NCI-H1930 (cell line): ENCODE measurements around the gene MTMR11.
"Not testable (repeated sequence)": the region's sequence is repeated elsewhere in the genome, so short reads cannot be mapped to it uniquely, and the experiment has no call there.

ENCODE experiments used
- DNase-seq, 2 experiments: peaks; one replicate each; lab custom pipeline; 2025; lab: John Stamatoyannopoulos, UW

MTMR11 gene

GRCh38 chr1:149896575-149896974 is 40.1 kb downstream of the MTMR11 start:
- DNase-seq: no peak

DNA sequence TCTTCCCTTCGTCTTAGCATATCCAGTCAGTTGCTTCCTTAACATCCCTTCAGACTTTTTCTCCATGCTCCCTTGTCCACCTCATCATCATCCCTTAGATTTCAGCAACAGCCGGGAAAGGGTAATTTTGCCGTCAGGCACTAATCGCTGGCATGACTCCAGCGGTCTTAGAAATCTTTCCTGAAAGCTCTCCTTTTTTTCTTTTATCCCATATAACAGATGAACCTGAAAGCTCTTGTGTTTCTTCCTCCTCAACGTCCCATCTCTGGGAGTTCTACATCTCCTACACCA is 47.7 kb downstream of the MTMR11 start:
- DNase-seq: no peak

- DNase-seq: peak; percentile 67 to 74
These were observed 48.3 kb downstream of the MTMR11 start for GRCh38 chr1:149888247-149888998.

GRCh38 chr1:149887456-149888246 is 49.0 kb downstream of the MTMR11 start:
- peak; percentile 93 to 94 for DNase-seq

- not testable (repeated sequence) for DNase-seq
These were observed 49.6 kb downstream of the MTMR11 start for GRCh38 chr1:149887196-149887455.

- DNase-seq: peak; percentile 97 to 98
These were observed 50.1 kb downstream of the MTMR11 start for GRCh38 chr1:149886396-149887195.

DNA sequence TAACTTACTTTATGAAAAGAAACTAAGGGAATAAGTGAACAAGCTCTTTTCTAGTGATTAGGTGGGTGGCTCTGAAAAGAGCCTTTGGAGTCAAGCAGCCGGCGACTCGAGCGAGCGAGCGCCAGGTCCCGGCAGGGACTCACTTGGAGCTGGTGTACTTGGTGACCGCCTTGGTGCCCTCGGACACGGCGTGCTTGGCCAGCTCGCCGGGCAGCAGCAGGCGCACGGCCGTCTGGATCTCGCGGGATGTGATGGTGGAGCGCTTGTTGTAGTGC is 50.6 kb downstream of the MTMR11 start:
- DNase-seq: not testable (repeated sequence)

DNA sequence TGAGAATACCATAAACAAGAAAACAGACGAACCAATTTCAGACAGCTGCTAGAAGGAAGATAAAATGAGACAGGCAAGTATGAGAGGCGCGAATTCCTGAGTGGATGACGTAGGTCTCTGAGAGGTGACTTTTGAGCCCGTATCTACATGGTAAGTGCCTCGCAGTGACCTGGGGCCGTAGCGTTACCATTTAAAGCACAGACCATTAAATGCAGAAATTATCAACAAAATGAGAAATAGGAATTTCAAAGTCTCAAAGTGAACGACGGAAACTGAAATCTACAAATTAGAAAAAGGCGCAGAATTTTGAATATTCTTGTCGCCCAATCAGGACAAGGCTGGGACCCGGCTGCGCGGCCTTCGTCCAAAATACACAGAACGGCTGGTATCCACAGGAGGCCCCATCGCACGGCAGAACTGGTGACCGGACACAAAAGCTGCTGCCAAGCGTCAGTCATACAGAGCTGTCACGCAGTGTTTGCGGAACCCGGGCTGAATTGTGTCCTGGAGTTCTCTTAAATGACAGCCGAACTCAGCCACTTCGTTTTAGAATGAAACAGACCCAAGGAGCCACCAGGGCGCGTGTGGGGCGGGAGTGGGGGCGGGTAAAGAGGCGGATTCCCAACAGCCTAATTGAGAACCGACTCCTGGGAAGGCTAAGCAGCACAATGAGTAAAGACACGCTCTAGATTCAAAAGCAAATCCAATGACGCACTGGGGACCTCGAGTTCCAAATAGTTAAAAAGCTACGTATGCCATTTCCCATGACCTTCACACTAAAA is 51.1 kb downstream of the MTMR11 start:
- peak; percentile 67 to 75 for DNase-seq

DNA sequence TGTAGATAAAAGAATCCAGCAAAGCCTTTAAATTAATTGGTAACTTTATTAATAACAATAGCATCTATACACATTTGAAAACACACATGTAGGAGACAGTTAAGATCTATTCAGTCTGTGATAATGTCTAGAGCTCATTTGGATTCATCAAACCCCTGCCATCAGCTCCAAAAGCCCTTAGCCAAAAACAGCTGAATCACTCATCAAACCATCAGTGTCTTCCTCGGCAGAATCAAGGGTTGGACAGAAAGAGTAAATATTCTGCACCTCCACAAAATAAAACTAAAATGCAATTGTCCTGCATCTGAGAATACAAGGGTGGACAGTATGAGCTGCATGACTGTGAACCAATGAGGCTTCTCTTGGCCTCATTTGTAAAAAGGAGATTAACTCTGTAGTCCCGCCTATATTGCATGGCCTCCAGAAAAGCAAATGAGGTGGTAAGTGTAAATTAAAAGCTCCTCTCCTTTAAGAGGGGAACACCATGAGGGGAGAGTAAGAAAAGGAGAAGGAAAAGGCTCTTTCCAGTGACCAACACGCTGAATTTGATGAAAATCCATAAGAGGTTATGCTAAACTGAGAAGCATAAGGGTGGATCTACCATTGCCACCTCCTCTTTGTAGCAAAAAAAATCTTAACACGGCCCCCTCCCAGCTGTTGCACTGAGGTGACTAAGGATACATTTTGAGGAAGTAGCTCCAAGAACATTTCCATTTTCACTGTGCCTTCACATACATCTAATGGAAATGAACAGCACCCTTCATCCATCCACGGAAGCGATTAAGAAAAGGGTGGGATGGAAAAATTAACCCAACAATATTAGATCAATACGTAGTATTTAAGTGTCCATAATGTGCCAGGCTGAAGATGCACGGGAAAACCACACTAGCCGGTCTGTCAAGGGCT is 52.0 kb downstream of the MTMR11 start:
- DNase-seq: peak in 1 of 2 experiments; percentile 37

GRCh38 chr1:149883598-149884247 is 53.0 kb downstream of the MTMR11 start:
- DNase-seq: no peak

GRCh38 chr1:149881876-149882275 is 54.8 kb downstream of the MTMR11 start:
- DNase-seq: no peak

DNA sequence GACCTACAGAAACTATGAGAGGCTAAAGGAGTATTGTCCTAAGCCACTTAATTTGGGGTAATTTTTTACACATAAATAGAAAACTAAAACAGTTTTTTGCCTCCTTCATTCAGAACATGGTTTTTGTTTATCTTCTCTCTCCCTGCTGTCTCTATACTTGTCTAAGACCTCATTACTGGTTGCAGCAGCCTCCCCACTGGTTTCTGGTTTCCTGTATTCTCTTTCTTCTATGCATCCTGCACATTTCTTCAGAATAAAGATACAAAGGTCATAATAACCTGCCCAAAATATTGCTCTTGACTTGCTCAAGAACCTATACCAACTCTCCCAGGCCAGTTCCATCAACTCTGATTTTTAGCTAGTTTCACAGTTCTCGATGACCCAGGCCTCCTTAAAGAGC is 57.1 kb downstream of the MTMR11 start:
- DNase-seq: no peak
